Urinary bladder (tissue), 4 donors: ENCODE data around the gene TRIM24. TPM values are rescaled to one million over a fixed set of nuclear protein-coding genes. Genes with fewer than 3 reads are reported as not detected.

Source experiments
- DNase-seq: peaks from one replicate; pipeline ENCODE4 v3.0.0-alpha.2; 2015; ENCODE audit errors: extremely low spot score
- H3K27ac ChIP-seq: one replicate; pipeline ENCODE4 v1.5.1; 2013; ENCODE audit warnings: low read depth, mild to moderate bottlenecking, moderate library complexity
- H3K36me3 ChIP-seq: one replicate; pipeline ENCODE4 v1.6.1; 2013; ENCODE audit warnings: mild to moderate bottlenecking, moderate library complexity; ENCODE audit not compliant: insufficient read depth
- H3K4me1 ChIP-seq: one replicate; pipeline ENCODE4 v1.6.1; 2013; ENCODE audit warnings: mild to moderate bottlenecking, moderate library complexity; ENCODE audit not compliant: insufficient read depth
- H3K4me3 ChIP-seq: one replicate; pipeline ENCODE4 v1.5.1; 2013; ENCODE audit warnings: low read depth, low read length
- WGBS: extraction: QIAGEN DNeasy Blood & Tissue Kit; methylation state at CpG from one replicate; pipeline ENCODE4 v1.1.7; 2013; 5-methylcytosine and 5-hydroxymethylcytosine counted together
- polyA plus RNA-seq: library from polyadenylated mRNA; stranded (reverse); fragments of 200-250 nt; gene quantifications from one replicate; pipeline ENCODE4 v1.2.3, GENCODE V29; 2013
- total RNA-seq: library from RNA; depleted of rRNA; stranded (reverse); fragments of >200 nt; gene quantifications from one replicate; pipeline ENCODE4 v1.2.3, GENCODE V29; 2014
- donor health status: healthy with polysubstance abuse.
- donor health status: healthy.

TRIM24 gene
- total and polyA plus RNA-seq, 2 donors = 9.8 to 28.0 TPM

GRCh38 chr7:138602451-138602850 is 142.4 kb downstream of the TRIM24 start:
- WGBS = 47% methylated on average over 1 of the region's 1 CpG
- Histone ChIP-seq H3K36me3 (no peaks in the 10 kb centered on the region), H3K4me3 (no peak overlapping the region), H3K27ac (no peak overlapping the region), H3K4me1 (no peaks in the 10 kb centered on the region)
- DNase-seq = no peak

- 83% methylated on average over 8 of the region's 8 CpGs for WGBS
- no peak overlapping the region for H3K4me3 ChIP-seq
- DNase-seq = no peak
- H3K36me3 ChIP-seq = no peaks in the 10 kb centered on the region
- H3K4me1 ChIP-seq = no peaks in the 10 kb centered on the region
- H3K27ac ChIP-seq = no peak overlapping the region
Measured at GRCh38 chr7:138603549-138604318, 143.7 kb downstream of the TRIM24 start.

GRCh38 chr7:138606236-138606635 is 146.2 kb downstream of the TRIM24 start:
- DNase-seq = no peak
- H3K27ac ChIP-seq = no peak overlapping the region
- no peaks in the 10 kb centered on the region for H3K4me1 ChIP-seq
- no peaks in the 10 kb centered on the region for H3K36me3 ChIP-seq
- 96% methylated on average over 3 of the region's 3 CpGs for WGBS
- H3K4me3 ChIP-seq = no peak overlapping the region

GRCh38 chr7:138607216-138608126 is 147.4 kb downstream of the TRIM24 start:
- Histone ChIP-seq H3K4me3 (no peak overlapping the region), H3K27ac (no peak overlapping the region), H3K36me3 (no peaks in the 10 kb centered on the region), H3K4me1 (no peaks in the 10 kb centered on the region)
- WGBS = 87% methylated on average over 11 of the region's 11 CpGs
- DNase-seq = no peak

GRCh38 chr7:138608275-138608674 is 148.2 kb downstream of the TRIM24 start:
- Histone ChIP-seq H3K4me1 (no peaks in the 10 kb centered on the region), H3K27ac (no peak overlapping the region), H3K36me3 (no peaks in the 10 kb centered on the region), H3K4me3 (no peak overlapping the region)
- 40% methylated on average over 12 of the region's 12 CpGs for WGBS
- DNase-seq = no peak

- no peak for DNase-seq
- no peak overlapping the region for H3K4me3 ChIP-seq
- H3K27ac ChIP-seq = no peak overlapping the region
- WGBS = 86% methylated on average over 7 of the region's 7 CpGs
- no peaks in the 10 kb centered on the region for H3K4me1 ChIP-seq
- H3K36me3 ChIP-seq = no peaks in the 10 kb centered on the region
Measured at GRCh38 chr7:138610671-138611170, 150.7 kb downstream of the TRIM24 start.

GRCh38 chr7:138613630-138614029 is 153.6 kb downstream of the TRIM24 start:
- WGBS = 95% methylated on average over 2 of the region's 2 CpGs
- H3K4me3 ChIP-seq = no peak overlapping the region
- H3K36me3 ChIP-seq = no peaks in the 10 kb centered on the region
- H3K4me1 ChIP-seq = no peaks in the 10 kb centered on the region
- no peak for DNase-seq
- H3K27ac ChIP-seq = no peak overlapping the region

GRCh38 chr7:138616085-138616484 is 156.0 kb downstream of the TRIM24 start:
- Histone ChIP-seq H3K4me3 (no peak overlapping the region), H3K36me3 (no peaks in the 10 kb centered on the region), H3K27ac (no peak overlapping the region), H3K4me1 (no peaks in the 10 kb centered on the region)
- no peak for DNase-seq
- WGBS = 95% methylated on average over 6 of the region's 6 CpGs

GRCh38 chr7:138618506-138618905 is 158.4 kb downstream of the TRIM24 start:
- WGBS = 97% methylated on average over 10 of the region's 10 CpGs
- no peak for DNase-seq
- no peaks in the 10 kb centered on the region for H3K36me3 ChIP-seq
- no peak overlapping the region for H3K4me3 ChIP-seq
- H3K27ac ChIP-seq = no peak overlapping the region
- H3K4me1 ChIP-seq = no peaks in the 10 kb centered on the region

- H3K36me3 ChIP-seq = no peaks in the 10 kb centered on the region
- H3K4me3 ChIP-seq = no peak overlapping the region
- no peak overlapping the region for H3K27ac ChIP-seq
- no peak for DNase-seq
- no peaks in the 10 kb centered on the region for H3K4me1 ChIP-seq
Measured at GRCh38 chr7:138618933-138619332, 158.9 kb downstream of the TRIM24 start.

- Histone ChIP-seq H3K36me3 (no peaks in the 10 kb centered on the region), H3K4me3 (no peak overlapping the region), H3K27ac (no peak overlapping the region), H3K4me1 (no peaks in the 10 kb centered on the region)
- WGBS = 84% methylated on average over 1 of the region's 1 CpG
- DNase-seq = no peak
Measured at GRCh38 chr7:138622841-138623240, 162.8 kb downstream of the TRIM24 start.

- Histone ChIP-seq H3K4me3 (no peak overlapping the region), H3K4me1 (no peaks in the 10 kb centered on the region), H3K36me3 (no peaks in the 10 kb centered on the region), H3K27ac (no peak overlapping the region)
- 2% methylated on average over 3 of the region's 3 CpGs for WGBS
- no peak for DNase-seq
Measured at GRCh38 chr7:138625084-138625848, 165.2 kb downstream of the TRIM24 start.

- no peak overlapping the region for H3K4me3 ChIP-seq
- 52% methylated on average over 5 of the region's 5 CpGs for WGBS
- H3K4me1 ChIP-seq = no peaks in the 10 kb centered on the region
- no peak for DNase-seq
- no peak overlapping the region for H3K27ac ChIP-seq
- H3K36me3 ChIP-seq = no peaks in the 10 kb centered on the region
Measured at GRCh38 chr7:138625849-138626230, 165.8 kb downstream of the TRIM24 start.
